PC-9 (cell line): ENCODE results near the gene SLIT1. TPM values are rescaled to one million over a fixed set of nuclear protein-coding genes. Genes with fewer than 3 reads are reported as not detected.

Experiments
- BruUV-seq: library from RNA; stranded (reverse); fragments of 400-500 nt; replicated peaks from 2 replicates; lab custom pipeline; 2021; lab: Mats Ljungman, UMichigan
- CTCF ChIA-PET: fragments of 300-600 bp; sonication (Branson Sonifier 250); formaldehyde crosslinking; loops from one replicate; lab custom pipeline; 2022; ENCODE audit warnings: antibody characterized with exemption; lab: Charles Lee
- POLR2A ChIA-PET: fragments of 300-600 bp; sonication (Branson Sonifier 250); formaldehyde crosslinking; loops from one replicate; lab custom pipeline; 2022; ENCODE audit warnings: antibody characterized with exemption; ENCODE audit not compliant: unreplicated experiment; lab: Charles Lee
- DNase-seq, 2 experiments: peaks; one replicate each; pipeline versions ENCODE4 v3.0.0 to v3.0.0-alpha.2; 2015 to 2022; ENCODE audit warnings: mixed read lengths in 1 of 2
- H2AFZ ChIP-seq: fragments of 200-600 bp; sonication (generic); 2 replicates; pipeline ENCODE4 v1.8.1; 2017; ENCODE audit warnings: antibody characterized with exemption
- H3F3A ChIP-seq: fragments of 200-600 bp; sonication (generic); 2 replicates; pipeline ENCODE4 v1.8.1; 2017; ENCODE audit warnings: antibody characterized with exemption, mild to moderate bottlenecking, low read depth; ENCODE audit not compliant: insufficient read depth
- H3K27ac ChIP-seq: fragments of 200-600 bp; sonication (generic); 2 replicates; pipeline ENCODE4 v1.6.1; 2016; ENCODE audit warnings: mixed run types
- H3K27me3 ChIP-seq: fragments of 200-600 bp; sonication (generic); 2 replicates; pipeline ENCODE4 v1.6.1; 2016; ENCODE audit warnings: low read depth, mixed run types; ENCODE audit not compliant: insufficient read depth
- H3K36me3 ChIP-seq: fragments of 200-600 bp; sonication (generic); 2 replicates; pipeline ENCODE4 v1.6.1; 2016; ENCODE audit warnings: low read depth, mixed run types
- H3K4me1 ChIP-seq: fragments of 200-600 bp; sonication (generic); replicated peaks from 2 replicates; pipeline ENCODE4 v1.6.1; 2016; ENCODE audit warnings: mixed run types; ENCODE audit not compliant: insufficient read depth
- H3K4me2 ChIP-seq: fragments of 200-600 bp; sonication (generic); 2 replicates; pipeline ENCODE4 v1.6.1; 2017; ENCODE audit warnings: mixed run types
- H3K4me3 ChIP-seq: fragments of 200-600 bp; sonication (generic); 2 replicates; pipeline ENCODE4 v1.6.1; 2016; ENCODE audit warnings: mixed run types
- H3K79me2 ChIP-seq: fragments of 200-600 bp; sonication (generic); 2 replicates; pipeline ENCODE4 v1.6.1; 2017; ENCODE audit warnings: low read depth, mixed run types
- H3K9me2 ChIP-seq: fragments of 200-600 bp; sonication (generic); 2 replicates; pipeline ENCODE4 v1.8.1; 2017; ENCODE audit warnings: mild to moderate bottlenecking; ENCODE audit not compliant: insufficient read depth
- H3K9me3 ChIP-seq: fragments of 200-600 bp; sonication (generic); 2 replicates; pipeline ENCODE4 v1.8.1; 2016; ENCODE audit warnings: low read depth; ENCODE audit not compliant: insufficient read depth
- H4K20me1 ChIP-seq: fragments of 200-600 bp; sonication (generic); 2 replicates; pipeline ENCODE4 v1.8.1; 2017; ENCODE audit not compliant: insufficient read depth
- CTCF ChIP-seq: fragments of 200-600 bp; sonication (generic); conservative IDR thresholded peaks from 2 replicates; pipeline ENCODE4 v1.6.1; 2017; ENCODE audit warnings: mixed run types, antibody characterized with exemption, mild to moderate bottlenecking, moderate library complexity
- EZH2 ChIP-seq: fragments of 200-600 bp; sonication (generic); IDR thresholded peaks from 2 replicates; pipeline ENCODE4 v1.8.0; 2017; ENCODE audit warnings: antibody characterized with exemption, low read depth
- intact Hi-C: fragments of 100-400 bp; cut with micrococcal nuclease; formaldehyde crosslinking; loops from one replicate; pipeline ENCODE4 v1.10.0; 2022; ENCODE audit not compliant: unreplicated experiment
- total RNA-seq: library from RNA; stranded (reverse); gene quantifications from 2 replicates; pipeline ENCODE4 v1.2.3, GENCODE V29; 2021

SLIT1 gene
- total RNA-seq, 1 experiment from 2014 or later: not detected

- DNase-seq: no peak
- Histone ChIP-seq H3K4me2 (no peak overlapping the region), H3K9me3 (no peaks in the 10 kb centered on the region), H3K27me3 (peaks cover 15% of the 10 kb centered on the region), H3K4me1 (no peaks in the 10 kb centered on the region), H3K27ac (no peak overlapping the region), H3K4me3 (no peak overlapping the region), H3K79me2 (no peaks in the 10 kb centered on the region), H4K20me1 (no peaks in the 10 kb centered on the region), H3K36me3 (no peaks in the 10 kb centered on the region), H3F3A (no peaks in the 10 kb centered on the region), H3K9me2 (no peaks in the 10 kb centered on the region), H2AFZ (no peak overlapping the region)
- BruUV-seq: no TSS peak
- TF ChIP-seq CTCF: no peak
- no peak for TF ChIP-seq EZH2
- CTCF ChIA-PET: no interaction called here
- intact Hi-C loops: no loop called here
- POLR2A ChIA-PET: no interaction called here
Observed at GRCh38 chr10:97154162-97154561, 31.6 kb downstream of the SLIT1 start.

GRCh38 chr10:97153270-97153850 lies 32.4 kb downstream of the SLIT1 start:
- Histone ChIP-seq H3K9me2 (no peaks in the 10 kb centered on the region), H3K27me3 (peaks cover 19% of the 10 kb centered on the region), H3K4me3 (no peak overlapping the region), H3K4me2 (no peak overlapping the region), H3K79me2 (no peaks in the 10 kb centered on the region), H2AFZ (no peak overlapping the region), H3K27ac (no peak overlapping the region), H3K36me3 (no peaks in the 10 kb centered on the region), H3F3A (no peaks in the 10 kb centered on the region), H4K20me1 (no peaks in the 10 kb centered on the region), H3K9me3 (no peaks in the 10 kb centered on the region), H3K4me1 (no peaks in the 10 kb centered on the region)
- no TSS peak for BruUV-seq
- intact Hi-C loops: no loop called here
- TF ChIP-seq CTCF (no peak), EZH2 (no peak)
- DNase-seq: no peak
- ChIA-PET POLR2A (no interaction called here), CTCF (no interaction called here)

GRCh38 chr10:97151307-97151914 lies 34.3 kb downstream of the SLIT1 start:
- Histone ChIP-seq H3K4me2 (no peak overlapping the region), H3F3A (no peaks in the 10 kb centered on the region), H3K27me3 (peaks cover 36% of the 10 kb centered on the region), H3K4me1 (no peaks in the 10 kb centered on the region), H4K20me1 (no peaks in the 10 kb centered on the region), H3K4me3 (no peak overlapping the region), H3K27ac (no peak overlapping the region), H3K79me2 (no peaks in the 10 kb centered on the region), H3K36me3 (no peaks in the 10 kb centered on the region), H3K9me3 (no peaks in the 10 kb centered on the region), H2AFZ (no peak overlapping the region), H3K9me2 (no peaks in the 10 kb centered on the region)
- TF ChIP-seq CTCF (no peak), EZH2 (no peak)
- DNase-seq: no peak
- POLR2A ChIA-PET: no interaction called here
- BruUV-seq: no TSS peak
- intact Hi-C loops: no loop called here
- CTCF ChIA-PET: no interaction called here
